HG03108 (cell line): Measurements from ENCODE around the gene MADD.

Source experiments
- ATAC-seq: cut with Tn5 transposase; IDR thresholded peaks from one replicate; pipeline ENCODE4 v1.9.1; 2021; ENCODE audit warnings: moderate library complexity; ENCODE audit not compliant: unreplicated experiment

MADD gene

GRCh38 chr11:47269829-47270305 is at the start of gene MADD:
MADD (plus strand) TSS chr11:47270133.
- ATAC-seq, result peak; percentile 69

GRCh38 chr11:47220401-47220821 is 49.5 kb upstream of the MADD start:
- no peak for ATAC-seq

GRCh38 chr11:47222696-47223095 is 47.2 kb upstream of the MADD start:
- ATAC-seq, result no peak

- peak; percentile 90 for ATAC-seq
These were observed 44.2 kb upstream of the MADD start for GRCh38 chr11:47225552-47226400.

- no peak for ATAC-seq
These were observed 40.8 kb upstream of the MADD start for GRCh38 chr11:47229161-47229560.

- no peak for ATAC-seq
These were observed 36.9 kb upstream of the MADD start for GRCh38 chr11:47233051-47233450.

- no peak for ATAC-seq
These were observed 35.8 kb upstream of the MADD start for GRCh38 chr11:47233989-47234668.

GRCh38 chr11:47234669-47235100 is 35.2 kb upstream of the MADD start:
- no peak for ATAC-seq

- ATAC-seq, result no peak
These were observed 34.8 kb upstream of the MADD start for GRCh38 chr11:47235163-47235562.

GRCh38 chr11:47236482-47236881 is 33.5 kb upstream of the MADD start:
- ATAC-seq, result no peak

- no peak for ATAC-seq
These were observed 30.1 kb upstream of the MADD start for GRCh38 chr11:47239852-47240251.

- ATAC-seq, result no peak
These were observed 28.1 kb upstream of the MADD start for GRCh38 chr11:47241841-47242301.

- no peak for ATAC-seq
These were observed 27.2 kb upstream of the MADD start for GRCh38 chr11:47242596-47243192.

- no peak for ATAC-seq
These were observed 26.5 kb upstream of the MADD start for GRCh38 chr11:47243454-47243853.

- no peak for ATAC-seq
These were observed 25.2 kb upstream of the MADD start for GRCh38 chr11:47244448-47245350.

- no peak for ATAC-seq
These were observed 24.1 kb upstream of the MADD start for GRCh38 chr11:47245611-47246357.

GRCh38 chr11:47247502-47247901 is 22.4 kb upstream of the MADD start:
- no peak for ATAC-seq

GRCh38 chr11:47248304-47248663 is 21.6 kb upstream of the MADD start:
- peak; percentile 23 for ATAC-seq

- ATAC-seq, result peak; percentile 92
These were observed 21.1 kb upstream of the MADD start, which contains the start of gene ACP2 for GRCh38 chr11:47248664-47249377. ACP2 (minus strand) TSS chr11:47248814; CDS start chr11:47248789, 25 bp downstream.
